ENCODE data around the gene PPL. TPM values are rescaled to one million over a fixed set of nuclear protein-coding genes. Genes with fewer than 3 reads are reported as not detected.

The PPL gene
- total and polyA plus RNA-seq, 2 of the 8 experiments (the other 6 are each of a cell fraction or from before 2014, with no cell fraction given) = 11.3 to 29.5 TPM

GRCh38 chr16:4927661-4928060 lies 9.3 kb downstream of the PPL start (continued):
- TF ChIP-seq CHD7 (IDR thresholded peaks at IDR 0.05; ENCODE audit: insufficient replicate concordance, low read length) = no peak
- no peak for TF ChIP-seq SAP30 (IDR thresholded peaks at IDR 0.05; ENCODE audit: insufficient read depth, insufficient replicate concordance, low read length)
- TF ChIP-seq ATF3 (IDR thresholded peaks at IDR 0.05; ENCODE audit: insufficient read depth, low read depth, low read length) = no peak
- no peak for TF ChIP-seq ATF2 (IDR thresholded peaks at IDR 0.05; ENCODE audit: low read length)
- TF ChIP-seq KDM4A (IDR thresholded peaks at IDR 0.05; ENCODE audit: low read depth, low read length, severe bottlenecking) = no peak
- no peak for TF ChIP-seq SIX5 (IDR thresholded peaks at IDR 0.05; ENCODE audit: low read depth, low read length)
- no peak for TF ChIP-seq EP300 (IDR thresholded peaks at IDR 0.05; ENCODE audit: borderline replicate concordance in 1 of 2, low read depth in 2 of 2, low read length in 2 of 2)
- no peak for TF ChIP-seq RNF2 (IDR thresholded peaks at IDR 0.05; ENCODE audit: borderline replicate concordance, low read depth, low read length, missing control alignments, poor library complexity, severe bottlenecking)

All from H1 (cell line).